Prostate gland (tissue), 2 donors: ENCODE measurements around the gene SVEP1.

ENCODE experiments used
- CTCF ChIP-seq, 4 experiments: fragments of 200-600 bp in 2 of 4; fragments of 450-650 bp in 2 of 4; sonication (generic) in 2 of 4; IDR thresholded peaks; 1 replicate in 3 of 4; 2 replicates in 1 of 4; pipeline ENCODE4 v1.5.1; 2016 to 2019; ENCODE audit warnings: antibody characterized with exemption in 4 of 4, mild to moderate bottlenecking in 2 of 4, moderate library complexity in 2 of 4
- POLR2AphosphoS5 ChIP-seq: sonication (generic); formaldehyde crosslinking; IDR thresholded peaks from one replicate; pipeline ENCODE4 v1.6.1; 2017; ENCODE audit warnings: antibody characterized with exemption

GRCh38 chr9:110334871-110335270, 244.7 kb downstream of the SVEP1 start:
- TF ChIP-seq POLR2AphosphoS5 = no peak
- no peak for TF ChIP-seq CTCF (IDR thresholded peaks at IDR 0.05)
